Nephron (organoid): Measurements from ENCODE around the gene LTF.

ENCODE experiments used
- H3K27ac Mint-ChIP-seq, 3 experiments: 2 replicates each; pipeline ENCODE4 v1.8.0; 2020; ENCODE audit warnings: mixed read lengths in 3 of 3, mild to moderate bottlenecking in 2 of 3, moderate library complexity in 1 of 3
- H3K27me3 Mint-ChIP-seq: 2 replicates; pipeline ENCODE4 v1.8.0; 2021; ENCODE audit warnings: low read depth, mild to moderate bottlenecking, moderate library complexity, mixed read lengths
- H3K36me3 Mint-ChIP-seq: 2 replicates; pipeline ENCODE4 v1.8.0; 2020; ENCODE audit warnings: low read depth, mixed read lengths
- H3K4me1 Mint-ChIP-seq: 2 replicates; pipeline ENCODE4 v1.8.0; 2020; ENCODE audit warnings: mixed read lengths
- H3K4me3 Mint-ChIP-seq, 3 experiments: 2 replicates each; pipeline ENCODE4 v1.8.0; 2020; ENCODE audit warnings: mild to moderate bottlenecking in 3 of 3, mixed read lengths in 3 of 3, moderate library complexity in 2 of 3
- H3K9me3 Mint-ChIP-seq: 2 replicates; pipeline ENCODE4 v1.8.0; 2020; ENCODE audit warnings: mixed read lengths
- TF ChIP-seq, protein P1 (sequence below), 3 experiments: fragments of 200-600 bp; sonication (generic); IDR thresholded peaks; one replicate each; pipeline ENCODE4 v1.5.0; 2021; ENCODE audit warnings: antibody characterized with exemption in 3 of 3; ENCODE audit not compliant: unreplicated experiment in 3 of 3

The LTF gene

DNA sequence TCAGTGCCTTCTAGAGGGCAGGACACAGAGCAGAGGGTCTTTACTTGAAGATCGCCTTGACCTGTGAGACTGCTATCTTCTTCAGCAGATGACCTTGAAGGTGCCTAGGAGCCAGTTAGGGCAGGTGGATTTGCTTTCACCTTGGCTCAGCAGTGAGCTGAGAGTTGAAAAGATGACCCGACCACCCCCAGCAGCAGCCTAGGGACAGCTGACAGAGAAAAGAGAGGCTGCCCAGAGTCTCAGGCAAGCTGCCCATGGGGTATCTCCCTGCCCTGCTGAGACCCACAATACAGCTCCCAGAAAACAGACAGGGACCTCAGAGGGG, 453 bp upstream of the LTF start:
- peaks cover 6% of the 10 kb centered on the region for H3K9me3 Mint-ChIP-seq
- no peak overlapping the region for H3K4me3 Mint-ChIP-seq

DNA sequence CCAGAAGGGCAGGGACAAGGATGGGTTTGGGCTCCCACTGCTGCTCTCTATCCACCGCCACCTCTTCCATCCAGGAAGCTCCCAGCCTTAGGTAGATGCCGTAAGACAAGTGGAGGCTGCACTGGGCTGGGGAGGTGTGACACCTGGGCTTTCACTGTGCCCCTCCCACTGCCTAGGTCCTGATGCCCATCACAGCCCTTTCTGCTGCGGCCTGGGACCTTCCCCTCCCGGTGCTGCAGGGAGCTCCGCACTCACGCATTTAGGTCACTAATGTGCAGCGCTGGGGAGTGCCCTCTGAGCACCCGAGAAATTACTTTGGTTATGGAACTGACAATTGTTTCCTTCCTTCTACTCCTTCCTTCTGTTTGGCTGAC, 850 bp downstream of the LTF start:
- Mint-ChIP-seq H3K9me3 (peaks cover 9% of the 10 kb centered on the region), H3K36me3 (no peaks in the 10 kb centered on the region), H3K27me3 (peaks cover 62% of the 10 kb centered on the region), H3K4me3 (no peak overlapping the region), H3K4me1 (peaks cover 11% of the 10 kb centered on the region), H3K27ac (no peak overlapping the region)
- TF ChIP-seq, protein P1, sequence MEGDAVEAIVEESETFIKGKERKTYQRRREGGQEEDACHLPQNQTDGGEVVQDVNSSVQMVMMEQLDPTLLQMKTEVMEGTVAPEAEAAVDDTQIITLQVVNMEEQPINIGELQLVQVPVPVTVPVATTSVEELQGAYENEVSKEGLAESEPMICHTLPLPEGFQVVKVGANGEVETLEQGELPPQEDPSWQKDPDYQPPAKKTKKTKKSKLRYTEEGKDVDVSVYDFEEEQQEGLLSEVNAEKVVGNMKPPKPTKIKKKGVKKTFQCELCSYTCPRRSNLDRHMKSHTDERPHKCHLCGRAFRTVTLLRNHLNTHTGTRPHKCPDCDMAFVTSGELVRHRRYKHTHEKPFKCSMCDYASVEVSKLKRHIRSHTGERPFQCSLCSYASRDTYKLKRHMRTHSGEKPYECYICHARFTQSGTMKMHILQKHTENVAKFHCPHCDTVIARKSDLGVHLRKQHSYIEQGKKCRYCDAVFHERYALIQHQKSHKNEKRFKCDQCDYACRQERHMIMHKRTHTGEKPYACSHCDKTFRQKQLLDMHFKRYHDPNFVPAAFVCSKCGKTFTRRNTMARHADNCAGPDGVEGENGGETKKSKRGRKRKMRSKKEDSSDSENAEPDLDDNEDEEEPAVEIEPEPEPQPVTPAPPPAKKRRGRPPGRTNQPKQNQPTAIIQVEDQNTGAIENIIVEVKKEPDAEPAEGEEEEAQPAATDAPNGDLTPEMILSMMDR (IDR thresholded peaks at IDR 0.05; ENCODE audit: unreplicated experiment in 3 of 3) = no peak

More for the DNA sequence above, 453 bp upstream of the LTF start:
- H3K27ac Mint-ChIP-seq = no peak overlapping the region
- TF ChIP-seq, protein P1 (IDR thresholded peaks at IDR 0.05; ENCODE audit: unreplicated experiment in 3 of 3) = no peak
- peaks cover 6% of the 10 kb centered on the region for H3K4me1 Mint-ChIP-seq
- no peaks in the 10 kb centered on the region for H3K36me3 Mint-ChIP-seq
- H3K27me3 Mint-ChIP-seq = peaks cover 57% of the 10 kb centered on the region

DNA sequence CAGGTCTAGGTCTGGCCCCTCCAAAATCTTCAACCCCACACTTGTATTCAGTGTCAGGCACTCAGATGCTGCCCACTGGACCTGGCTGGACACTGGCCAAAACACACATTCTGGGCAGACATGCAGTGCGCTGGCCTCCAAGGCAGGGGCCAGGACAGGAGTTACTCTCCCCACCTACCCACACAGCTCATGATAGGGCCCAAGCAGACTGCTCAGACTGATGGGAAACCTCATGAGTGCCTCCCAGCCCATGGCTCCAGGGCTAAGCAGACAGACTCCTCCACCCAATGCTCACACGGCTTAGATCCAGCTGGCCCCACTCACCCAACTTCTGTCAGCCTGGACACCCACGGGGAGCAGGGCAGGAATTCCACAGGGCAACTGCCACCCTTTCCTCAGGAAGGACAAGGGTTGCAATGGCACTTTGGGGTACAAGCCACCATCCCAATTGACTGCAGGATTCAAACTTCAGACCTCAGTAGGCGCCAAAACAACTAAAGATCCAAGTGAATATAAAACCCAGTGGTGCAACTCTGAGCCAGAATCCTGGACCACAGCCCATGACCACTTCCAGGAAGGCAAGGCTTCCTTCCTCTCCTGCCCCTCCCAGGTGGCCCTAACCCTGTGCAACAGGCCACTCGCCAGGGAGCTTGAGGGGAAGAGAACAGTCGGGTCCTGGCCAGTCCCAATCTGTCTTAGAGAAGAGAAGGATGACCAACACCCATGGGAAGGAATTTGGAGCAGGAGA, 1.4 kb downstream of the LTF start:
- H3K36me3 Mint-ChIP-seq = no peaks in the 10 kb centered on the region
- no peak overlapping the region for H3K27ac Mint-ChIP-seq
- H3K27me3 Mint-ChIP-seq = peaks cover 63% of the 10 kb centered on the region
- H3K4me1 Mint-ChIP-seq = peaks cover 6% of the 10 kb centered on the region
- no peak overlapping the region for H3K4me3 Mint-ChIP-seq
- TF ChIP-seq, protein P1 (IDR thresholded peaks at IDR 0.05; ENCODE audit: unreplicated experiment in 3 of 3) = no peak
- H3K9me3 Mint-ChIP-seq = peaks cover 9% of the 10 kb centered on the region

DNA sequence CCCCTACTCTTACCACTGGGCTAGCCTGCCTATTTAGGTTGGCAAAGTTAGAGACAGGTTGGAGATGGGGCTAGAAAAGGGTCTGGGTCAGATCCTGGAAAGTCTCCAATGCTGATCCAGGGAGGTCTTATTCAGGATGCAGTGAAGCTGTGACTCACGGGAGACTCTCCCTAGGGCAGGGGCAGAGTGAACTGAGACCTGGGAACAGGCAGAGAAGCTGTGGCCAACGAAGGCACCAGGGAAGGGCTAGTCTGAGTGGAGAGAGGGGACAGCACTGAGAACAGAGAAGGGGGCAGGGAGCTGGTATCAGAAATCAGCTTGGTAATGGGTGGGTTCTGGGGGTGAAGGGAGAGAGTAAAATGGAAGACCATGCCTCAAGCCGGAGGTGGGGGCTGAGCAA, 2.2 kb downstream of the LTF start:
- Mint-ChIP-seq H3K36me3 (no peaks in the 10 kb centered on the region), H3K27ac (no peak overlapping the region), H3K9me3 (peaks cover 9% of the 10 kb centered on the region), H3K4me3 (no peak overlapping the region), H3K4me1 (peaks cover 5% of the 10 kb centered on the region), H3K27me3 (peaks cover 63% of the 10 kb centered on the region)
- TF ChIP-seq, protein P1 (IDR thresholded peaks at IDR 0.05; ENCODE audit: unreplicated experiment in 3 of 3) = no peak

DNA sequence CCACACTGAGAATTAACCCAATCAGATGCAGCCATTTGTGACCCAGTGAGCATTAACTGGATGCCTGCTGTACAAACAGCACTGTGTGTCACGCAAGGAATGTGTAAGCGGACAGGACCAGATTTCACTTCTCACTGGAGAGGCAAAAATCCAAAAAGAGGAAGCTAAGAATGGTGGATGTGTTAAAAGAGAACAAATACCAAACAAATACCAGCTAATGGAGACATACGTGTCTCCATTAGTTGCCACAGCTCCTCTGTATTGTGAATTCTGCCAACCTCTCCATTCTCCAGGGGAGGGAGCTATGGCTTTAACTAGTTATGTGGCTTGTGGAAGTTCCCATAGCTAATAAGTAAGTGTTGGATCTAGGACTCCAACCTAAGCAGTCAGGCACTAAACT, 2.6 kb downstream of the LTF start:
- H3K4me1 Mint-ChIP-seq = peaks cover 5% of the 10 kb centered on the region
- H3K4me3 Mint-ChIP-seq = no peak overlapping the region
- no peak overlapping the region for H3K27ac Mint-ChIP-seq
- peaks cover 62% of the 10 kb centered on the region for H3K27me3 Mint-ChIP-seq
- H3K36me3 Mint-ChIP-seq = no peaks in the 10 kb centered on the region
- TF ChIP-seq, protein P1 (IDR thresholded peaks at IDR 0.05; ENCODE audit: unreplicated experiment in 3 of 3) = no peak
- peaks cover 9% of the 10 kb centered on the region for H3K9me3 Mint-ChIP-seq

DNA sequence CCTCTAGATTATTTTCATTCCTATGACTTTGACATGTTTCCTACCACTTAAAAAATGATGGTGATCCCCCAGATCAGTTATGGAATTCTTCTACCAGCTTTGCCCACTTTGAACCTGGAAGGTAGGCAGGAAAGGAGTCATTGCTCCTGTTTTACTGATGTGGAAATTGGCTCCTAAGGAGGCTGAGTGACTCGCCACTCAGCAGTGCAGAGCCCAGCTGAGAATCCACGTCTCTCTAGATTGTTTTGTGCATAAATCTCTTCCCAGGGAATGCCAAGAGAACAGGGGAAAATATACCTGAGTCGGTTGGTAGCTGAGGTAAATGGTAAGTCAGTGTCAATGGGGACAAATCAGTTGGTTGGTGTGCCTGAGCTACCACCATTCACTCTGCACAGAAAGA, 4.7 kb downstream of the LTF start:
- H3K4me3 Mint-ChIP-seq = no peak overlapping the region
- TF ChIP-seq, protein P1 (IDR thresholded peaks at IDR 0.05; ENCODE audit: unreplicated experiment in 3 of 3) = no peak
- H3K36me3 Mint-ChIP-seq = no peaks in the 10 kb centered on the region
- peaks cover 9% of the 10 kb centered on the region for H3K9me3 Mint-ChIP-seq
- peaks cover 58% of the 10 kb centered on the region for H3K27me3 Mint-ChIP-seq
- no peak overlapping the region for H3K27ac Mint-ChIP-seq
- peaks cover 5% of the 10 kb centered on the region for H3K4me1 Mint-ChIP-seq
